H1 (cell line): Measurements from ENCODE around the gene SMARCA2.

Experiments
- ATF3 ChIP-seq: IDR thresholded peaks from 2 replicates; pipeline ENCODE4 v1.6.1; 2011; ENCODE audit warnings: low read depth, mild to moderate bottlenecking, low read length; ENCODE audit not compliant: insufficient read depth
- BRCA1 ChIP-seq: IDR thresholded peaks from 2 replicates; pipeline ENCODE4 v1.6.1; 2012; ENCODE audit warnings: low read depth, low read length, improper control_type of control experiment
- CREB1 ChIP-seq: IDR thresholded peaks from 2 replicates; pipeline ENCODE4 v1.6.1; 2012; ENCODE audit warnings: inconsistent platforms
- EGR1 ChIP-seq: IDR thresholded peaks from 2 replicates; pipeline ENCODE4 v1.6.1; 2011; ENCODE audit warnings: low read depth, low read length, borderline replicate concordance
- EP300 ChIP-seq, 2 experiments: IDR thresholded peaks; 1 replicate in 1 of 2; 2 replicates in 1 of 2; pipeline ENCODE4 v1.6.1; 2011 to 2012; ENCODE audit warnings: low read depth in 2 of 2, low read length in 2 of 2, mild to moderate bottlenecking in 2 of 2, borderline replicate concordance in 1 of 2, inconsistent platforms in 1 of 2, moderate library complexity in 1 of 2
- EZH2 ChIP-seq: fragments of 200-600 bp; sonication (generic); IDR thresholded peaks from 2 replicates; pipeline ENCODE4 v1.7.1; 2012; ENCODE audit warnings: low read depth, mild to moderate bottlenecking, moderate library complexity, low read length, inconsistent platforms; ENCODE audit not compliant: severe bottlenecking
- HDAC2 ChIP-seq, 2 experiments: fragments of 300-600 bp in 1 of 2; sonication (generic) in 1 of 2; IDR thresholded peaks; 2 replicates each; pipeline ENCODE4 v1.6.1; 2011 to 2012; ENCODE audit warnings: low read depth in 2 of 2, low read length in 2 of 2, mild to moderate bottlenecking in 2 of 2, moderate library complexity in 2 of 2, borderline replicate concordance in 1 of 2, inconsistent platforms in 1 of 2
- JUND ChIP-seq: IDR thresholded peaks from 2 replicates; pipeline ENCODE4 v1.6.1; 2011; ENCODE audit warnings: mild to moderate bottlenecking, improper control_type of control experiment, low read length
- PHF8 ChIP-seq: fragments of 200-600 bp; sonication (generic); conservative IDR thresholded peaks from 2 replicates; pipeline ENCODE4 v1.7.1; 2012; ENCODE audit warnings: low read depth, mild to moderate bottlenecking, inconsistent platforms, low read length, moderate library complexity
- POLR2A ChIP-seq, 2 experiments: IDR thresholded peaks; 1 replicate in 1 of 2; 2 replicates in 1 of 2; pipeline ENCODE4 v1.6.1; 2011; ENCODE audit warnings: low read depth in 2 of 2, low read length in 2 of 2, mild to moderate bottlenecking in 2 of 2; ENCODE audit errors: control extremely low read depth in 1 of 2
- POLR2AphosphoS5 ChIP-seq: IDR thresholded peaks from 2 replicates; pipeline ENCODE4 v1.6.1; 2011; ENCODE audit warnings: low read depth, low read length
- RAD21 ChIP-seq, 2 experiments: IDR thresholded peaks in 1 of 2; conservative IDR thresholded peaks in 1 of 2; 2 replicates each; pipeline ENCODE4 v1.6.1; 2011; ENCODE audit warnings: low read depth in 2 of 2, low read length in 2 of 2, improper control_type of control experiment in 1 of 2, inconsistent platforms in 1 of 2, mild to moderate bottlenecking in 1 of 2, moderate library complexity in 1 of 2
- SUZ12 ChIP-seq: fragments of 200-600 bp; sonication (generic); IDR thresholded peaks from 2 replicates; pipeline ENCODE4 v1.6.1; 2012; ENCODE audit warnings: mild to moderate bottlenecking, inconsistent platforms, low read length, moderate library complexity, mixed read lengths
- TF ChIP-seq, protein P1 (sequence below), 3 experiments: IDR thresholded peaks; 1 replicate in 2 of 3; 2 replicates in 1 of 3; pipeline versions ENCODE4 v1.5.1 to v1.6.1; 2011; ENCODE audit warnings: low read length in 3 of 3, mild to moderate bottlenecking in 3 of 3, inconsistent platforms in 2 of 3, low read depth in 1 of 3, moderate library complexity in 1 of 3; ENCODE audit not compliant: insufficient read depth in 1 of 3; ENCODE audit errors: control extremely low read depth in 1 of 3

GRCh38 chr9:2209400-2209799 lies 194.3 kb downstream of the SMARCA2 start:
- TF ChIP-seq RAD21 (IDR thresholded peaks at IDR 0.05 in 1 of 2, conservative IDR thresholded peaks at IDR 0.05 in 1 of 2; ENCODE audit: low read depth in 2 of 2, low read length in 2 of 2) (no peak), EP300 (IDR thresholded peaks at IDR 0.05; ENCODE audit: borderline replicate concordance in 1 of 2, low read depth in 2 of 2, low read length in 2 of 2) (no peak), PHF8 (no peak), BRCA1 (no peak), ATF3 (no peak), POLR2AphosphoS5 (no peak), POLR2A (IDR thresholded peaks at IDR 0.05; ENCODE audit: control extremely low read depth in 1 of 2, low read depth in 2 of 2, low read length in 2 of 2) (no peak), HDAC2 (IDR thresholded peaks at IDR 0.05; ENCODE audit: borderline replicate concordance in 1 of 2, low read depth in 2 of 2, low read length in 2 of 2) (no peak), EZH2 (no peak), CREB1 (no peak), EGR1 (no peak), JUND (no peak), SUZ12 (no peak)
- TF ChIP-seq, protein P1, sequence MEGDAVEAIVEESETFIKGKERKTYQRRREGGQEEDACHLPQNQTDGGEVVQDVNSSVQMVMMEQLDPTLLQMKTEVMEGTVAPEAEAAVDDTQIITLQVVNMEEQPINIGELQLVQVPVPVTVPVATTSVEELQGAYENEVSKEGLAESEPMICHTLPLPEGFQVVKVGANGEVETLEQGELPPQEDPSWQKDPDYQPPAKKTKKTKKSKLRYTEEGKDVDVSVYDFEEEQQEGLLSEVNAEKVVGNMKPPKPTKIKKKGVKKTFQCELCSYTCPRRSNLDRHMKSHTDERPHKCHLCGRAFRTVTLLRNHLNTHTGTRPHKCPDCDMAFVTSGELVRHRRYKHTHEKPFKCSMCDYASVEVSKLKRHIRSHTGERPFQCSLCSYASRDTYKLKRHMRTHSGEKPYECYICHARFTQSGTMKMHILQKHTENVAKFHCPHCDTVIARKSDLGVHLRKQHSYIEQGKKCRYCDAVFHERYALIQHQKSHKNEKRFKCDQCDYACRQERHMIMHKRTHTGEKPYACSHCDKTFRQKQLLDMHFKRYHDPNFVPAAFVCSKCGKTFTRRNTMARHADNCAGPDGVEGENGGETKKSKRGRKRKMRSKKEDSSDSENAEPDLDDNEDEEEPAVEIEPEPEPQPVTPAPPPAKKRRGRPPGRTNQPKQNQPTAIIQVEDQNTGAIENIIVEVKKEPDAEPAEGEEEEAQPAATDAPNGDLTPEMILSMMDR (IDR thresholded peaks at IDR 0.05; ENCODE audit: control extremely low read depth in 1 of 3, insufficient read depth in 1 of 3, low read depth in 1 of 3, low read length in 3 of 3) = no peak
